COR-L47 (cell line): ENCODE data around the gene METAP1D.
"Not testable (repeated sequence)": the region's sequence is repeated elsewhere in the genome, so short reads cannot be mapped to it uniquely, and the experiment has no call there.

Experiments
- DNase-seq: peaks from one replicate; lab custom pipeline; 2025; lab: John Stamatoyannopoulos, UW

The METAP1D gene

DNA sequence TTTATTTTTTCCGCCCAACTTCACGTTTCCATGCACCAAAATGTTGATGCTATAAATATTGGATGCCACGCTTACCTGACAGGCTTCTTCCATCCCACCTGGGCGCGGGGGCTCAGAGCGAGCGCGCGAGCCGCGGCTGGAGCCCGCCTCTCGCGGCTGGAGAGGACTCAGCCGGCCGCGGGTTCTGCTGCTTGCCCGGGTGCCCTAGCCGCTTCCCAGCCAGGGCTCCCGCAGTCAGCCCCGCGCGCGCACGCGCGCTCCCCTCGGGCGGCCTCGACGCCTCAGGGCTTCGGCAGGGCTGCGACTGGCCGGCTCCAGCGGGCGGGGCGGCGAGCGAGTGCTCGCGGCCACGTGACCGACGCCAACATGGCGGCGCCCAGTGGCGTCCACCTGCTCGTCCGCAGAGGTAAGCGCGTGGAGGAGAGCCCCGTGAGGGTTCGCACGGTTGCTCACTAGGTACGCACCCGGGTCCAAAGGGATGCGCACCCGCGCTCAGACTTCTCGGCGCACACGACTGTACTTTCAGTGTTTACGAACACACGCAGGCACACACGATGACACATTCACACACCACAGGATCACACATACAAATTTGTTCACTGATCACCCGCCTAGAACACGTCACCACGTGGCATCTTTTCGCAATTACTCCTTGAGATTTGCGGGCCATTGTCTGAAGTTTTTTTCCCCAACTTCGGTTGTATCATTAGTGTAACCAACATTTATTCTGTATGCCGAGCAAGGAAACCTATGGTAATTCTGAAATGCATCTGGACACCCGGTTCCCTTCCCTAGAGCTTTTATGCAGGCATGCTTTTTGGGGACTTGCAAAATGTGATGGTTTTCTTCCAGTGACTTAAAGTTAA lies at the start of gene METAP1D:
Gene METAP1D, plus strand, starts transcription at position 350 of the 866 bp plus-strand sequence. Its CDS starts 17 bp downstream, at position 367.
- peak; percentile 94 for DNase-seq

DNA sequence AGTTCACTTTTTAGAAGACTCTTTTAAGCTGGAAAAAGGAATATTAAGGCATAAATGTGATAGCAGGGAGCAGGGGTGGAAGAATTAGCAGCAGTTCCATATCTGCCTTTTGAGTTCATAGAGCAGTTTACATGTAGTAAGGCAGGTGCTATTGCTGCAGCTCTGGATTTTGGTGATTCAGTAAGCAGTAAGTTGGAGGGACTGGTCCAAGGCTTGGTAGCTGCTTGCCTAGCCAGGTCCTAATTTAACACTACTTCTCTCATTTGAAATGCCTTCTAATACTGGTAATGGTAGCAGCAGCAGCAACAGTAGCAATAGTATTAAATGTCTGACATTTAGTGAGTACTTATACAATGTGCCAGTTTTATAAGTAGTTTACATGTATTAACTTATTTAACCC lies 47.5 kb upstream of the METAP1D start:
- no peak for DNase-seq

DNA sequence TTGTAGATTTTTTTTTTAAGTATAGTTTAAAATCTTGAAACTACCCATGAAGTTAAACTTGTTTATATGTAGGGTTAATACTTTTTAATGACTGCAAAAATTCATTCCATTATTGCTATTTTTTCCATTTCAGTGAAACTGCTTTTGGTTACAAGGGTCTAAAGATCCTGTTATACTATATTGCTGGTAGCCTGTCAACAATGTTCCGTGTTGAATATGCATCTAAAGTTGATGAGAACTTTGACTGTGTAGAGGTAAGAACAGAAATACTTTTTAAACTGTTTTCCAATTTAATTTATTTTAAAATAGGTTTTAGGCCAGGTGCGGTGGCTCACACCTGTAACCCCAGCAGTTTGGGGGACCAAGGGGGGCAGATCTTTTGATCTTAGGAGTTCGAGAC lies 47.0 kb upstream of the METAP1D start:
- DNase-seq = no peak

DNA sequence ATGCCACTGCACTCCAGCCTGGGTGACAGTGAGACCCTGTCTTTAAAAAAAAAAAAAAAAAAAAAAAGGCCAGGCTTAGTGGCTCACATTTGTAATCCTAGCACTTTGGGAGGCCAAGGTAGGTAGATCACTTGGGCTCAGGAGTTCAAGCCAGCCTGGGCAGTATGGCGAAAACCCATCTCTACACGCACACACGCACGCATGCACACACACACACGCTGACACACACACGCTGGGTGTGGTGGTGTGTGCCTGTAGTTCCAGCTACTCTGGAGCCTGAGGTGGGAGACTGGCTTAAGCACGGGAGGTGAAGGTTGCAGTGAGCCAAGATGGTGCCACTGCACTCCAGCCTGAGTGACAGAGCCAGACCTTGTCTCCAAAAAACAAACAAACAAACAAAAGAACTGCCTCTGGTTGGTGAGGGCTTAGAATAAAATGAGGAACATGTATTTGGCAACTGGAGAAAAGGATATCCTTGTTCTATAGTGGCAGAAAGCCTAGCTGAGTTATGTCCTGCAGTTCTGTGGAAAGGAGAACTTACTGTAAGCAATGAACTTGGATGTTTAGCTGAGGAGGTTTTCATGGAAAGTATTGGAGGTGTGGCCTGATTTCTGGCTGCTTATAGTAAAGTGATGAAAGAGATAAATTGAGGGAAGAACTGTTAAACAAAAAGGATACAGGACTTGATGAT lies 43.5 kb upstream of the METAP1D start:
- no peak for DNase-seq

DNA sequence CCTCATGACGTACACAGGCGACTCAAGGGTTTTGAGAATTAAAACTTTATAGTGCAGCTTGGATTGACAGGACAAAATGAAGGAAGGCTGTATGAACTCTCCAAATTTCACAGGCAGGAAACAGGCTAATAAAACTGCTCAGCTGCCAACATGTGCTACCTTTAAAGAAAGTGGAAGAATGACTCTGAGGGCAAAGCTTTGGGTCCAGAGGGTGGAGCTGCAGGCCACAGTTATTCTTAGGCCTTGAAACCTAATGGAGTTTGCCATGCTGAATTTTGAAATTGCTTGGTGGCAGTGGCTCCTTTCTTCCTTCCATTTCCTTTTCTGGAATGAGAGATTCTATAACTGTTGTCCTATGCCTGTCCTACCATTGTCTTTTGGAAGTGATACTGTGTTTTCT lies 42.7 kb upstream of the METAP1D start:
- DNase-seq = peak; percentile 50

DNA sequence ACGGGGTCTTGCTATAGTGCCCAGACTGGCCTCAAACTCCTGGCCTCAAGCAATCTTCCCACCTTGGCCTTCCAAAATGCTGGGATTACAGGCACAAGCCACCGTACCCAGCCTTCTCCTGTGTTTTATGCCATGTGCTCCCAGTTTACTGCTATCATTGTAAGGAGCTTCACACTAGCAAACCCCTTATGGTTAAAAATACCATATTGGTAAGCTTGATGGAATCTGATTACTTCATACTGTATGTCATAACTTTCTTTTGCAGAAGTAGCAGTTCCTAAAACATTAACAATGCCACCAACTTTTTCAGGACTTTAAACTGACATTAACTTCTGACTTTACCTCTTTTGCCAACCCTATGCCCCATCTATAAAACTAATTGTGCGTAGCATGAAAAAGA lies 41.3 kb upstream of the METAP1D start:
- DNase-seq = no peak

DNA sequence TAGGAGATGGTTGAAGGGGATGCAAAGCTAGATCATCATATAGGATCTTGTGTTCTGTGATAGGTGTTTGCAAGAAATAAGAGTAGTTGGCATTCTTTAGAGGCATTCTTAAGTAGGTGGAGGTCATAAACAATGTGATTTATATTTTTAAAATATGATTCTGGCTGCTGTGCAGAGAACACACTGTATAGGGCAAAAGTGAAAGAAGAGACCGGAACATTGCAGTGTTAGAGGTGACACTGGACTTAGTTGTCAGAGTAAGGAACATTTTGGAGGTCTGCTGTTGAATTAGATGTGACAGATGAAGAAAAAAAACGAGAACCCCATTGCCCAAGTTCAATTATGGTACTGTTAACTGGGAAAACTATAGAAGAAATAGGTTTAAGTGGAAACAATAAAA lies 39.8 kb upstream of the METAP1D start:
- DNase-seq = no peak

DNA sequence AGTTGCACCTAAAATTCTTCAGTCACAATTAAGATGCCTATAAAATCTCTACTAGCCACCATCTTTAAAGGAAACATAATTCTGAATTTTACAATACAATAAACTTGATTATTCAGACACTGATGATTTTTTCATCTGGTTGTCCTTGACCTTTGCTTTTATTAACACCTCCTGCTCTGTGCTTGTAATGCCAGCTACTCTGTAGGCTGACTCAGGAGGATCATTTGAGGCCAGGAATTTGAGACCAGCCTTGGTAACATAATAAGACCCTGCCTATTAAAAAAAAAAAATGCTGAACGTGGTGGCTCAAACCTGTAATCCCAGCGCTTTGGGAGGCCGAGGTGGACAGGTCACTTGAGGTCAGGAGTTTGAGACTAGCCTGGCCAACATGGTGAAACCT lies 39.2 kb upstream of the METAP1D start:
- DNase-seq = no peak

DNA sequence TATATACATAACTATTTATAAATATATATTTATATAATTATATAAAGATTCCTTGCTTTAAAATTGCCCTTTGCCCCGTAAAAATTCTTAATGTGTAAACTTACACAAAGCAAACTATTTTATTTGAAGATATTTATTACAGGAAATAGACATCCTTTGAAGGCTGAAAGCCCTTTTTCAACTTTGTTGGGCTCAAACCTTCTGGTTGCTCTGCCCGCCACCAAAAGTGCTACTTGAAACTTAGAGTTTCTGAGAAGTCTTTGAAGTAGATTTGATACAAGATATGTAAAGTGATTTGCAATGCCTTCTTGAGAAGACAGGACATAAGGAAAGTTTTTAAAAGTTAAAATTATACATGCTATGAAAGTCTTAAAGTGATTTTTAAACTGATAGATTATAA lies 36.6 kb upstream of the METAP1D start:
- DNase-seq = no peak

DNA sequence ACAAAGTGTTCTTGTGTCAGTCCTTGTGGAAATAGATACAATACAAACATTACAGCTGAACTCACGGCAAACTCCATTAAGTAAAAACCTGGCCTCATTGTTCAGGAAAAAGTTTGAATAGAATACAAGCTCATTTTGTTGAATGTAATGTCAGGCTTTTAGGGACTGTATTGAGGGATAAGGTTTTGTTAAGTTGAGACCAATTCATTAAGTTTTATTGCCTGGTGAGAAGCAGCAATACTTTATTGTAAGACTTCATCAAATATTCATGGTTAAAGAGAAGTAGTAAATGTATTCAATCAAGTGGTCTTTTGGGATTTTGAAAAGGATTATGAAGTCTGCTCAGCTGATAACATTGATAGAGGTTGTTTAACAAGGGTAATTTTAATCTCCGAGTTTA lies 35.4 kb upstream of the METAP1D start:
- no peak for DNase-seq

DNA sequence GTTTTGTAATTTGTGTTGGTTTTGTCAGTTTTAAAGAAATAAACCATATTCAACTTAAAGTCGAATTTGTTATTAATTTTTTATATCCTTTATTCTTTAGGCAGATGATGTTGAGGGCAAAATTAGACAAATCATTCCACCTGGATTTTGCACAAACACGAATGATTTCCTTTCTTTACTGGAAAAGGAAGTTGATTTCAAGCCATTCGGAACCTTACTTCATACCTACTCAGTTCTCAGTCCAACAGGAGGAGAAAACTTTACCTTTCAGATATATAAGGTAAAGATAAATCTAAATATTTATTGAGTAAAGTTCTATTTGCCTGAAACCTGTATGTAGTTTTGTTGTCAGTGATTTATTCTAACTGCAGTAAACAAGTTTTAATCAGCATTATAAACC lies 34.5 kb upstream of the METAP1D start:
- no peak for DNase-seq

DNA sequence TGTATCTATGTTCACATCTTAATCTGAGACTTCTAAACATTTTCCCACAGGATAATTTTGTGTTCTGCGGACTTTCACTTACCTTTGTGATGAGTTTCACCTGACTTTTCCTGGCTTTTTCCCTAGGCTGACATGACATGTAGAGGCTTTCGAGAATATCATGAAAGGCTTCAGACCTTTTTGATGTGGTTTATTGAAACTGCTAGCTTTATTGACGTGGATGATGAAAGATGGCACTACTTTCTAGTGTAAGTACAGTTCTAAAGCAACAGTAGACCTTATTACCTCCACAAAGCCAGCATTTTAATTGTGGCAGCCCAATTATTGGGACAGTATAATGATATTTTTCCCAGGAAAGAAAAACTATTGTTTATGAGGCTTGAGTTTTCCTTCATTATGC lies 34.1 kb upstream of the METAP1D start:
- DNase-seq = no peak

DNA sequence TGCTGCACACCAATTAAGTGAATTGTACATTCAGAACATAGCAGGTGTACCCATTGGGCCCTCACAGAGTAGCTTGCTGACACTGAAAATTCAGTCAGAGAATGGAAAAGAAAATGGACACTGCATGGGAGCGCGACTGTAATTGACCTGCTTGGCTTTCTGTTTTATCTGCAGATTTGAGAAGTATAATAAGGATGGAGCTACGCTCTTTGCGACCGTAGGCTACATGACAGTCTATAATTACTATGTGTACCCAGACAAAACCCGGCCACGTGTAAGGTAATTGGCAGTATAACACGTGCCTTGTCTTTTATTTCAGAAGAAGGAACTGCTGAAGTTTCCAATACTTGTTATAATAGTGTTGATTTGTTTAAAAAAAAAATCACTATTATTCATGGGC lies 33.5 kb upstream of the METAP1D start:
- DNase-seq = peak; percentile 91

DNA sequence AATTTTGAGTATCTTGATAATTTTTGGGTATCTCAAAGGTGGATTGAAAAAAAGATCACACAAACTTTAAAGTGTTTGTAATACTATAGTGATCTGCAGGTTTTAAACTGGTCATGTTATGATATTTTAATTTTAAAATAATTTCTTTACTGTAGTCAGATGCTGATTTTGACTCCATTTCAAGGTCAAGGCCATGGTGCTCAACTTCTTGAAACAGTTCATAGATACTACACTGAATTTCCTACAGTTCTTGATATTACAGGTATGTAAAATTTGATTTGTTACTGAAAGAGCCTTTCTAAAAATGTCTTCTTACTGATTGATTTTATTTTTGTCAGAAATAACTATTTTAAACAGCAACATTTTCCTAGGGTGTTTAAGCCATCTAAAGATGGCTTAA lies 33.1 kb upstream of the METAP1D start:
- no peak for DNase-seq

DNA sequence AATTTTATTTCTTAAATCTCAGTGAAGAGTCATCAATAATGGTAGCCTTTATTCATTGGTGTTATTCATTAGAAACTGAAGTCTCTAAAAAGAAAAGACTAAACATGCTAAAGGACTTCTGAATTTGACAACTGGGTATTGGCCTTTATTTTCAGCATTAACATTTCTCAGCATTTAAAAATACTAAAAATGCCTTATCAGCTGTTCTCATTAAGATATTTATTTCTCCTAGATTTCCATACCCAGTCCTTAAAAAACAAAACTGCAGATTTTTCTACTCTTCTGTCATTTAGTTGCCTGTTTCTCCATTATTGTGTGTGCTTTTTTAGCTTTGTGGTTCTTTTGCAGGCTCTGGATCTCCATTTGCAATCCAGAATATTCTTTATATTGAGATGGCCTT lies 31.2 kb upstream of the METAP1D start:
- no peak for DNase-seq

DNA sequence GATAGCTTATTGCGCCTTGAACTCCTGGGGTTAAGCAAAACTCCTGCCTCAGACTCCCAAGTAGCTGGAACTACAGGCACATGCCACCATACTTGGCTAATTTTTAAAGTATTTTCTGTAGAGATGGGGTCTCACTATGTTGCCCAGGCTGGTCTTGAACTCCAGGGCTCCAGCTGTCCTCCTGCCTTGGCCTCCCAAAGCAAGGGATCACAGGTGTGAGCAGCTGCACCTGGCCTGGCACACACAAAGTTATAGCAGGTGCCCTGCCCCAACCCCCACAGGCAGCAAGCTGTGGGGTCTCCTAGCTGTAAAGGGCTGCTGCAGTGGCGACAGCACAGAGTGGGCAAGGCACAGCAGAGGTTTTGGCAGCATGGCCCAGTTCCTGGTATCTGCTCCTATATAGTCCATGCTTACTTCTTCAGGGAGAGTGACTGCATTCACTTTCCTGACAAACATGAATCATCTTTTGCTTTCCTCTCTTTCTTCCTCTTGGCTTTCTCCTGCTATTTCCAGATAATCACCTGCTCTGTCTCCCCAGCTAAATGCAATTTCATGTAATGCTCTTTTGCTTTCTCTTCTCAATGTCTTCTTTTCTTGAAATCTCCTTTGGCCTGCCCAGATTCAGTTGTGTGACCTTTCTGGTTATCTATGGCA lies 27.3 kb upstream of the METAP1D start:
- DNase-seq = no peak

DNA sequence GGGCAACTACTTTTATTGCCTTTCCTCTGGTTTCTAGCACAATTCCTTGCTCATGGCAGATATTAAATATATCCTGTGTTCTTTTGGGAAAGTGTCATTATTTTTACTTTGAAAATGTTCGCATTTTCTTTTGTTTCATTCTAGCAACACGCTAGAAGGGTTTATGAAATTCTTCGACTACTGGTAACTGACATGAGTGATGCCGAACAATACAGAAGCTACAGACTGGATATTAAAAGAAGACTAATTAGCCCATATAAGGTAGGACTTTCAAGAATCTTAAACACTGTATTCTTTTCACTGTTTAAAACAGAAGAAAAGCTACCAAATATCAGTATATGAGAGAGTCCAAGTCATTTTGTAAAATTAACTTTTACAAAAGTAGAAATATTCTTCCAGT lies 20.6 kb upstream of the METAP1D start:
- DNase-seq = no peak

DNA sequence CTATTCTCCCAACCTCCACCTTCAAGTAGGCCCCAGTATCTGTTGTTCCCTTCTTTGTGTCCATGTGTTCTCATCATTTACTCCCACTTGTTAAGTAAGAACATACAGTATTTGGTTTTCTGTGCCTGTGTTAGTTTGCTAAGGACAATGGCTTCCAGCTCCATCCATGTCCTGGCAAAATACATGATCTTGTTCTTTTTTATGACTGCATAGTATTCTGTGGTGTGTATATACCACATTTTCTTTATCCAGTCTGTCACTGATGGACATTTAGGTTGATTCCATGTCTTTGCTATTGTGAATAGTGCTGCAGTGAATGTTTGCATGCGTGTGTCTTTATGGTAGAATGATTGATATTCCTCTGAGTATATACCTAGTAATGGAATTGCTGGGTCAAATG lies 15.8 kb upstream of the METAP1D start:
- not testable (repeated sequence) for DNase-seq

DNA sequence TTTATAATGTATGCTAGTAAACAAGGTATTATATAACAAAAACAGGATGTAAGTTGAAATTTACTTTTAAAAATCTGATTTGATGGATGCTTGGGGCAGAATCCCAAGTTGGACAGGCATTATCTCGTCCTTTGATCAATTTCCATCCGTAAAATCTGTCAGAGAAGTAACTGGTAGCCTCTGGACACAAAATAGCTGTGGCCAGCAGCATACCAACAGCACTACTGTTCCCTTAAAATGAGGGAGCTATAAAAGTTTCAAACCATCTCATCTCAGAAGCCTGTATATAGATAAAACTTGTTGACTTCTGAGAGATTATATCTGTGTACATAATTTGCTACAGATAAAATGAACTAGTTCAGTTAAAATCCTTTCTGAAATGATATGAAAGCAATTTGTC lies 14.7 kb upstream of the METAP1D start:
- no peak for DNase-seq

DNA sequence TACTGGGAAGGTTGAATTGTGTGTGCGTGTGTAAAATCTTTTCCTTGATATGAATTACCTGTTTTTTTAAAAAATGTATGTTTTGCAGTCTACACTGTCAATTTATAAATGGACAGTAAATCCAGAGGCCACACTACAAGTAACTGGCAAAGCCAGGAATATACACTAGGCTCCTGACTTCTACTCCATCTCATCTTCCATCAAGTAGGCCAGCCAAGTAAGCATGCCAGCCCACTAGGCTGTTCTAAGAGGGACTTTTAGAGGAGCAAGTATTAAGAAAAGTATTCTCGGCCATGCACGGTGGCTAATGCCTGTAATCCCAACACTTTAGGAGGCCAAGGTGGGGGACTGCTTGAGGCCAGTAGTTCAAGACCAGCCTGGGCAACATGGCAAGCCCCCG lies 13.0 kb upstream of the METAP1D start:
- DNase-seq = no peak

DNA sequence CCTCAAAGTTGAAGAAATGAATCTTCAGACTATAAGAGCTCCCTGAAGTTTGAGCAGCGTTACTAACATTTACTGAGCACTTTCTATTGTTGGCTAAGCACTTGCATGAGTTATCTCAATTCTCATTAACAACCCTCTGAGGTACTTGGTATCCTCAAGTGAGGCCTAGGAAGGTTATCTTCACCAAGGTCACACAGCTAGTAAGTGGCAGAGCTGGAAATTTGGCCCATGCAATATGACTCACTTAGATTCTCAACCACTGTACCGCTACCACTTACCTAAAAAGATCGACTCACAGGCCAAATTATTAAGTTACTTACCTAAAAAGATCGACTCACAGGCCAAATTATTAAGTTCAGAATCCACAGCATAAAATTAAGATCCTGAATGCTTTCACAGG lies 8.7 kb upstream of the METAP1D start:
- no peak for DNase-seq

DNA sequence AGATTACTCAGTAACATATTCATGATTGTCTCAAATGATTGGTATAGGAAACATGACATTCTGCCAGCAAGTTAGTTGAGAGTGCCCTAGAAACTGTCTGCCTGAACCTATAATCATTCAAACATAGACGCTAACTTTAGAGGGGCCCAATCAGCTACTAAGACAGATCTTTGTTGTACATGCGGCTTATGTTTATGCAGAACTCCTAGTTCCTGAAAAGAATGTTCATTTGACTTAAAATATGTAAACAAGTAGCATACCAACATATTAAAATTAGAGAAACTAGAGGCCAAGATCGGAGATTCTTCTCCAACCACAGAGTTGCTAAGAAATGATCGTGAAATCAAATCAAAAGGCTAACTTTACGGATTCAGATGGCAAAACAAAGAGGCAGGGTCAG lies 4.2 kb upstream of the METAP1D start:
- no peak for DNase-seq

DNA sequence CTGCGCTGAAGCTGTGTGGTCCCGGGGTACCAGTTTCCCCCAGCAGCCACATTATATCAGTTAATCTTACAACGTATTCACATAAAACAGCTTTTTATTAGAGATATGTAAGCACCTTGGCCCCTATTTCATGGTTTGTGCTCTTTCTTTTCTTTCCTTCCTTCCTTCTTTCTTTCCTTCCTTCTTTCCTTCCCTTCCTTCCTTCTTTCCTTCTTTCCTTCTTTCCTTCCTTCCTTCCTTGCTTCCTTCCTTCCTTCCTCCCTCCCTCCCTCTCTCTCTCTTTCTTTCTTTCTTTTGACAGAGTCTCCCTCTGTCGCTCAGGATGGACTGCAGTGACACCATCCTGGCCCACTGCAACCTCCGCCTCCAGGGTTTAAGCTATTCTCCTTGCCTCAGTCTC lies 3.7 kb upstream of the METAP1D start:
- no peak for DNase-seq
